AG10803 (cell line): ENCODE measurements around the gene DNAJB5.
"Not testable (repeated sequence)": the region's sequence is repeated elsewhere in the genome, so short reads cannot be mapped to it uniquely, and the experiment has no call there.

Experiments
- DNase-seq: peaks from one replicate; pipeline ENCODE4 v3.0.0; 2010; ENCODE audit warnings: low read depth
- H3K4me3 ChIP-seq: 2 replicates; pipeline ENCODE4 v1.5.1; 2011; ENCODE audit warnings: mild to moderate bottlenecking, low read length, control low read depth
- TF ChIP-seq, protein P1 (sequence below): conservative IDR thresholded peaks from 2 replicates; pipeline ENCODE4 v1.5.1; 2011; ENCODE audit warnings: mild to moderate bottlenecking, low read length, control low read depth, inconsistent platforms

Gene DNAJB5

DNA sequence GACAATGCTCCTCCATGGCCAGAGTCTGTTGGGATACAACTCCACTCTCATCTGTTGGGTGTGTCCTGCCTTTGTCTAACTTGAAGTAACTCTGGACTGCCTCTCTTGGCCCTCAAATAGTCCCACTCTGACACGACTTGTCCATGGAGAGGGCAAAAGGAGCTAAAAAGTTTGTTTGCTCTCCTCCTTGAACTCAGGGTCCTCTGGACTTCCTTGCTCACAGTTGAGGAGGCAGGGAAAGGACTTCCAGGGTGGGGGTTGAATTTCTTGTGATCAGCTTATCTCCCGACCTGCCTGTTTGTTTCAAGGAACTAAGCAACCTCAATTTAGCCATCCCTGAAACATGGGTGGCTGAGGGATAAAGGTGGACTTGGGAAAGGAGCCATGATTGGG lies 11.7 kb downstream of the DNAJB5 start:
- no peak overlapping the region for H3K4me3 ChIP-seq
- DNase-seq, result no peak
- TF ChIP-seq, protein P1, sequence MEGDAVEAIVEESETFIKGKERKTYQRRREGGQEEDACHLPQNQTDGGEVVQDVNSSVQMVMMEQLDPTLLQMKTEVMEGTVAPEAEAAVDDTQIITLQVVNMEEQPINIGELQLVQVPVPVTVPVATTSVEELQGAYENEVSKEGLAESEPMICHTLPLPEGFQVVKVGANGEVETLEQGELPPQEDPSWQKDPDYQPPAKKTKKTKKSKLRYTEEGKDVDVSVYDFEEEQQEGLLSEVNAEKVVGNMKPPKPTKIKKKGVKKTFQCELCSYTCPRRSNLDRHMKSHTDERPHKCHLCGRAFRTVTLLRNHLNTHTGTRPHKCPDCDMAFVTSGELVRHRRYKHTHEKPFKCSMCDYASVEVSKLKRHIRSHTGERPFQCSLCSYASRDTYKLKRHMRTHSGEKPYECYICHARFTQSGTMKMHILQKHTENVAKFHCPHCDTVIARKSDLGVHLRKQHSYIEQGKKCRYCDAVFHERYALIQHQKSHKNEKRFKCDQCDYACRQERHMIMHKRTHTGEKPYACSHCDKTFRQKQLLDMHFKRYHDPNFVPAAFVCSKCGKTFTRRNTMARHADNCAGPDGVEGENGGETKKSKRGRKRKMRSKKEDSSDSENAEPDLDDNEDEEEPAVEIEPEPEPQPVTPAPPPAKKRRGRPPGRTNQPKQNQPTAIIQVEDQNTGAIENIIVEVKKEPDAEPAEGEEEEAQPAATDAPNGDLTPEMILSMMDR, result no peak

DNA sequence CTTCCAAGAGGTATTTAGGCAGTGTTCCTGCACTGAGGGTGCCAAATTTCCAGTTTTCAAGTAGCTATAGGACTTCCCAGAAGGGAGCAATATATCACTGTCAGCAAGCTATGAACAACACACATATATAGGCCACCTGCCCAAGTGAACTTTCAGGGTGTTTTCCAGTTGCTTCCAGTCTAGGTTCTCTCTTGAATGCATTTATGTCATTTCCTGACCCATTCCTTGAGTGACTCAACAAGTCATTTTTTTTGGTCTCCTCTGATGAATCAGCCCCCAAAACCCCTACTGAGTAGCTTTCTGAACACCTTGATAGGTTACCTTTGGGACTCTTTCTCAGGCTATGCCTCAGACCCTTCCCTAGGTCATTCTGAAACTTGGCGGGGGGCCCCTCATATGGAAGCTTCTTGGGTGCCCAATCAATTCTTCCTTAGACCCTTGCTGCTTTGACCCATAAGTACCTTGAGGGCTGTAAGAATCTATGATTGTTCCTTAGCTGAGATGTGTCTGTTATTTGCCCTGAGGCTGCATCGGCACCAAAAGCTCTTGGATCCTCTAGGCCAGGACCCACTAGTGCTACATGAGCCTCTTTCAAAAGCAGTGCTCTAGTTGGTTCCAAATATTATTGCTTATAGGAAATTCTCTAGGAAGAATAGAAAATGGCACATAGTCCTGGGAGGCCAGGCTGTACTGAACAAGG lies 12.4 kb downstream of the DNAJB5 start:
- TF ChIP-seq, protein P1, result no peak
- DNase-seq, result no peak
- H3K4me3 ChIP-seq, result no peak overlapping the region

DNA sequence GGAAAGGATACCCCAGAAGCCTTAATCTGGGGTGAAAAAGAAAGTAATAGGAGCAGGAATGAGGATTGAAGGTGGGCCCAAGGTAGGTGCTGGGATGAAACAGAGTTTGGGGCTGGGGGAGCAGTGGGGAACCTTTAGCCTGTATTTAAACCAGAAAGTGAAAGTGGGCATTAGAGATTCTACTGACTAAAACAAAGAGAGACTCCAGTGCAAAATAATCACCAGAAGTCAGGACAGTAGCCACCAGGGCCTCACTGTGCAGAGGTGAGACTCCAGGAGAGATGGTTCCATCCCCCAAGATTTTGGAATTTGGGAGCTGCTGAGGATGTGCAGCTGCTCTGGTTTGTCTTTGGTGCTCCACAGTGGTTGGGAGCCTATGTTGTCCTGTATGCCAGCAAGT lies 13.1 kb downstream of the DNAJB5 start:
- no peak for DNase-seq
- TF ChIP-seq, protein P1, result no peak
- H3K4me3 ChIP-seq, result no peak overlapping the region

DNA sequence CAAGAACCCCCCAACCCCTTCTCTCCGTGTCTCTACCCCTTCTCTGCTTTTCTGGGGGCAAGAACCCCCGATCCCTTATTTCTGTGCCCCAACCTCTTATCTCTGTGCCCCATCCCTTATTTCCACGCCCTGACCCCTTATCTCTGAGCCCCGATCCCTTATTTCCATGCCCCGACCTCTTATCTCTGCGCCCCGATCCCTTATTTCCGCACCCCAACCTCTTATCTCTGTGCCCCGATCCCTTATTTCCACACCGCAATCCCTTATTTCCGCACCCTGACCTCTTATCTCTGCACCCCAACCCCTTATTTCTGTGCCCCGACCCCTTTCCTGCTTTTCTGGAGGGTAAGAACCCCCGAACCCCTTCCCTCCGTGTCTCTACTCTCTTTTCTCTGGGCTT lies 14.8 kb downstream of the DNAJB5 start:
- H3K4me3 ChIP-seq, DNase-seq: not testable (repeated sequence)

DNA sequence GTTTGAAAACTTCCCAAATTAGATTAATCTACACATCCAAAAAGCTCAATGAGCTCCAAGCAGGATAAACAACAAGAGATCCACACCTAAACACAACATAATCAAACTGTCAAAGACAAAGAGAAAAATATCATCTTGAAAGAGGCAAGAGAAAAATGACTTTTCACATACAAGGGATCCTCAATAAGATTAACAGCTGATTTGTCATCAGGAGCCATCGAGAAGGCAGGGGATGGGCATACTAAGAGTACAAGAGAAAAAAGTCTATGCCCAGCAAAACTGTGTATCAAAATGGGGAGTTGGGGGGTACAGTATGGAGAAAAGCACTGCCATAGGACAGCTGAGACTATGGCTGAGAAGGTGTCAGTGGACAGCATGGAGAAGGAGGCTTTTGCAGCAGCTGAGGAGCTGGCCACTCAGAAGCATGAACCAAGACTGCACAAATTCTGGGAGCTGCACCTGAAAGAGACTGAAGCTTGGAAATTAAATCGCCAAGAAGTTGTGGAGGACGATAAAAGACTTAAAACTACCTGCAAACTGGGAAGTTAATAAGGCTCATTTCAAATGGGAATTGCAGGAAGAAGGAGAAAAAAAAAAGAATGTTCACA lies 20.9 kb downstream of the DNAJB5 start:
- no peak for DNase-seq
- TF ChIP-seq, protein P1, result no peak
- H3K4me3 ChIP-seq, result no peak overlapping the region

DNA sequence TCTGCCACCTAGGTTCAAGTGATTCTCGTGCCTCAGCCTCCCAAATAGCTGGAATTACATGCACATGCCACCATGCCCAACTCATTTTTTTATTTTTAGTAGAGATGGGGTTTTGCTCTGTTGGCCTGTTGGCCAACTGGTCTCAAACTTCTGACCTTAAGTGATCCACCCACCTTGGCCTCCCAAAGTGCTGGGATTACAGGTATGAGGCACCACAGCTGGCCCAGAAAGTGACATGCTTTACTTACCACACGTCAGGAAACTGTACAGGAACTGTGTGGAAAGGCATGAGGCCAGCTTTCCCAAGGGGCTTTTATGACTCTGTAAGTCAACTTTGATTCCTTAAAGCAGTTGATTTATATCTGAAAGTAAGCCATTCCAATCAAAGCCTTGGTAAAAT lies 25.0 kb downstream of the DNAJB5 start:
- DNase-seq, result no peak
- no peak overlapping the region for H3K4me3 ChIP-seq
- TF ChIP-seq, protein P1, result no peak

DNA sequence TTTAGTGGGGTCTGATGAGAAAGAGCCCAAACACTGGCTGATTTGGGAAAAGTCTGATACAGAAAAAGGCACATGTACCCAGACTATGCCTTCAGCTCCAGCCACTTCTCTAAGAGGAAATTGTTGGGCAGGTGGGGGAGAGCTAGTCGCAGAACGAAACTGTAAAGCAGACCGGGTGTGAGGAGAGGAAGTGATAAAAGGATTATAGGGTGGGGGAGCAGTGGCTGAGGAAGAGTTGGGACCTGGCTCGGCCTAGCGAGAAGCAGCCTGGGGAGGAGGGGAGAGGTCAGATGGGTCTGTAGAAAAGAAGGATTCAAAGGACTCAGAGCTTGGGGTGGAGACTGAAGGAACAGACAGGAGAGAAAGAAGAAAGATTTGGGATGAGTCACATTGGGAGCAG lies 33.9 kb downstream of the DNAJB5 start:
- DNase-seq, H3K4me3 ChIP-seq: not testable (repeated sequence)

DNA sequence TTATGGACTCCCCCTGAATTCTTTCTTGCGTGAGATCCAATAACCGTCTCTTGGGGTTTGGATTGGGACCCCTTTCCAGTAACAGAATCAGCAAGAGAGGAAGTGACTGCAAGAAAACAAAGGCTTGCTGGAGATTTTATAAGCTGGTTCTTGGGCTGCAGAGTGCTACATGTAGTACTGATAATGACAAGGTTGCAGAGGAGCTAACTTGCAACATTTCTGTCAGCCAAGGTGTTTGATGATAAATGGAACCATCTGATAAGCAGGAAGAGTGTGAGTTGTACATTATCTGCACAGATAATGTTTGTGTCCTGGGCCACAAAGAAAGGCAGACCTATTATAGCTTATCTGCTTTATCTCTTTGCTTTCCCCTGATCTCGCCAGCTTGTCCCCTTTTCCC lies 37.1 kb downstream of the DNAJB5 start:
- H3K4me3 ChIP-seq, result no peak overlapping the region
- TF ChIP-seq, protein P1, result no peak
- DNase-seq, result no peak
